Skin epidermis (tissue), 12 donors: ENCODE measurements around the gene ATXN7L3.

Experiments used
- H3K27ac ChIP-seq, 21 experiments: fragments of 200-600 bp; sonication (generic) in 11 of 21; one replicate each; pipeline ENCODE4 v1.5.0; 2020; ENCODE audit warnings: mild to moderate bottlenecking in 3 of 21, inconsistent platforms in 2 of 21, moderate library complexity in 2 of 21
- H3K4me3 ChIP-seq, 7 experiments: fragments of 200-600 bp; sonication (generic) in 2 of 7; one replicate each; pipeline ENCODE4 v1.5.0; 2020; ENCODE audit warnings: inconsistent platforms in 2 of 7, mild to moderate bottlenecking in 2 of 7, moderate library complexity in 1 of 7

Gene ATXN7L3

GRCh38 chr17:44219616-44220212 is 20.0 kb upstream of the ATXN7L3 start, which contains the start of gene UBTF:
Gene UBTF, minus strand, starts transcription at chr17:44219675. Its CDS starts 1,446 bp downstream, at chr17:44218229.
- peak within 1 kb of the TSS; percentile 76 to 94 (median 87) for H3K4me3 ChIP-seq
- peak within 1 kb of the TSS; percentile 96 to 100 (median 99) for H3K27ac ChIP-seq

- Histone ChIP-seq H3K4me3 (peak overlapping the region; percentile 76 to 94 (median 87)), H3K27ac (peak overlapping the region; percentile 96 to 100 (median 99))
These were observed 19.5 kb upstream of the ATXN7L3 start for GRCh38 chr17:44219108-44219615.

GRCh38 chr17:44218344-44219107 is 18.8 kb upstream of the ATXN7L3 start:
- Histone ChIP-seq H3K4me3 (peak overlapping the region; percentile 76 to 94 (median 87)), H3K27ac (peak overlapping the region; percentile 96 to 100 (median 99))

GRCh38 chr17:44217738-44218343 is 18.2 kb upstream of the ATXN7L3 start:
- peak overlapping the region; percentile 76 to 94 (median 87) for H3K4me3 ChIP-seq
- H3K27ac ChIP-seq, result peak overlapping the region; percentile 35 to 100 (median 99)

- no peak overlapping the region for H3K4me3 ChIP-seq
- H3K27ac ChIP-seq, result peak overlapping the region in 8 of 21 experiments; percentile 4 to 100 (median 98)
These were observed 17.0 kb upstream of the ATXN7L3 start for GRCh38 chr17:44216694-44217093.

GRCh38 chr17:44216173-44216572 is 16.5 kb upstream of the ATXN7L3 start:
- peak overlapping the region in 6 of 21 experiments; percentile 4 to 100 (median 64) for H3K27ac ChIP-seq

GRCh38 chr17:44214896-44215295 is 15.2 kb upstream of the ATXN7L3 start:
- Histone ChIP-seq H3K4me3 (no peak overlapping the region), H3K27ac (peak overlapping the region in 1 of 21 experiments; percentile 100)

More at GRCh38 chr17:44216173-44216572, 16.5 kb upstream of the ATXN7L3 start:
- H3K4me3 ChIP-seq, result no peak overlapping the region

- Histone ChIP-seq H3K4me3 (no peak overlapping the region), H3K27ac (no peak overlapping the region)
These were observed 14.5 kb upstream of the ATXN7L3 start for GRCh38 chr17:44214230-44214494.

- Histone ChIP-seq H3K4me3 (no peak overlapping the region), H3K27ac (no peak overlapping the region)
These were observed 13.9 kb upstream of the ATXN7L3 start for GRCh38 chr17:44213403-44214229.

GRCh38 chr17:44212507-44213402 is 13.1 kb upstream of the ATXN7L3 start:
- H3K27ac ChIP-seq, result peak overlapping the region in 1 of 21 experiments; percentile 14
- no peak overlapping the region for H3K4me3 ChIP-seq

GRCh38 chr17:44211281-44212265 is 11.9 kb upstream of the ATXN7L3 start:
- Histone ChIP-seq H3K4me3 (no peak overlapping the region), H3K27ac (peak overlapping the region in 2 of 21 experiments; percentile 14 to 41)

GRCh38 chr17:44210342-44211192 is 10.9 kb upstream of the ATXN7L3 start:
- H3K4me3 ChIP-seq, result no peak overlapping the region
- H3K27ac ChIP-seq, result peak overlapping the region in 15 of 21 experiments; percentile 0 to 71 (median 43)

- H3K27ac ChIP-seq, result peak overlapping the region in 12 of 21 experiments; percentile 0 to 71 (median 48)
- no peak overlapping the region for H3K4me3 ChIP-seq
These were observed 10.2 kb upstream of the ATXN7L3 start for GRCh38 chr17:44209786-44210341.

GRCh38 chr17:44207743-44208142 is 8.1 kb upstream of the ATXN7L3 start:
- H3K4me3 ChIP-seq, result no peak overlapping the region
- peak overlapping the region in 1 of 21 experiments; percentile 3 for H3K27ac ChIP-seq

- H3K27ac ChIP-seq, result no peak overlapping the region
These were observed 7.6 kb upstream of the ATXN7L3 start for GRCh38 chr17:44207319-44207718.

GRCh38 chr17:44206825-44207155 is 7.1 kb upstream of the ATXN7L3 start:
- no peak overlapping the region for H3K27ac ChIP-seq

More at GRCh38 chr17:44207319-44207718, 7.6 kb upstream of the ATXN7L3 start:
- H3K4me3 ChIP-seq, result no peak overlapping the region

More at GRCh38 chr17:44206825-44207155, 7.1 kb upstream of the ATXN7L3 start:
- no peak overlapping the region for H3K4me3 ChIP-seq
